ENCODE results near the gene UPK3A.

Gene UPK3A

GRCh38 chr22:45335854-45336522 is 51.2 kb downstream of the UPK3A start:
- Mint-ChIP-seq H3K36me3 (peaks cover 81% of the 10 kb centered on the region), H3K27ac (no peak overlapping the region), H3K4me3 (no peak overlapping the region), H3K9me3 (no peaks in the 10 kb centered on the region), H3K4me1 (peaks cover 12% of the 10 kb centered on the region)
- ATAC-seq = no peak
- DNase-seq (ENCODE audit: low spot score in 2 of 2) = no peak

GRCh38 chr22:45336971-45337431 is 52.3 kb downstream of the UPK3A start:
- Mint-ChIP-seq H3K4me3 (no peak overlapping the region), H3K36me3 (peaks cover 88% of the 10 kb centered on the region), H3K27ac (no peak overlapping the region), H3K9me3 (no peaks in the 10 kb centered on the region), H3K4me1 (peaks cover 12% of the 10 kb centered on the region)
- no peak for ATAC-seq
- no peak for DNase-seq (ENCODE audit: low spot score in 2 of 2)

DNA sequence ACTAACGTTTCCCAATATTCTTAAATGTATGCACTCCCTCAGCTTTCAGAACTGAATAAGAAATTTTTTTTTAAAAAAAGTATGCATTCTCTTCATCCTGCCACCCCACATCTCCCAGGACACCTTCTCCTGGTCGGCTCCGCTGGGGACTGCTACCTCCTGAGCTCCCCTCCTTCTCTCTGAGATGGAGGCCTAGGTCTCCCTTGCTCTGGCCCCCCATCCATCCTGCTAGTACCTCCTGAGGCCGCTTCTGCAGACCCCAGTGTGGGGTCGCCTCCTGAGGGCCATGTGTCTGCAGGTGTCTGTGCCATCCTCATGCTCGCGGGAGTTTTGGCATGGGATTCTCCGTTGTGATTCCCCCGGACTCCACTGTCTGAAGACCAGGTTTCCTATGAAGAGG is 52.8 kb downstream of the UPK3A start:
- Mint-ChIP-seq H3K27ac (no peak overlapping the region), H3K4me1 (peaks cover 12% of the 10 kb centered on the region), H3K36me3 (peaks cover 85% of the 10 kb centered on the region), H3K9me3 (no peaks in the 10 kb centered on the region), H3K4me3 (no peak overlapping the region)
- DNase-seq (ENCODE audit: low spot score in 2 of 2) (no peak), ATAC-seq (no peak)

DNA sequence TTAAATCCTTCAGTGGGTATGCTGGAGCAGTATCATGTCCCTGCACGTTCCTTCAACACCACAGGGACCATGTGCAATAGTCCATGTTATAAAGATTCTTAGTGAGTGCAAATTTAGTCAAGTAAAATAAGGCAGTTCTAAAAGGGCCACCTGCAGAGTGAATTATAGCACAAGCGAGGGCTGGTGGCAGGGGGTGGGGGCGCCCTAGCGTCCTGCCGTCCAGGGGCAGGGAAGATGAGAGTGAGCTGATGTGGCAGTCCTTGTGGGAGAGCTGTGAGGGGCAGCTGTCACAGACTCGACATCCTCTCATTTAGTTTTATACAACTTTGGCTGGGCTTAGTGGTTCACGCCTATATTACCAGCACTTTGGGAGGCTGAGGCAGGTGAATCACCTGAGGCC is 54.0 kb downstream of the UPK3A start:
- H3K9me3 Mint-ChIP-seq = no peaks in the 10 kb centered on the region
- no peak overlapping the region for H3K27ac Mint-ChIP-seq
- H3K36me3 Mint-ChIP-seq = peaks cover 84% of the 10 kb centered on the region
- DNase-seq (ENCODE audit: low spot score in 2 of 2) = no peak
- no peak overlapping the region for H3K4me3 Mint-ChIP-seq
- ATAC-seq = no peak
- peaks cover 6% of the 10 kb centered on the region for H3K4me1 Mint-ChIP-seq

DNA sequence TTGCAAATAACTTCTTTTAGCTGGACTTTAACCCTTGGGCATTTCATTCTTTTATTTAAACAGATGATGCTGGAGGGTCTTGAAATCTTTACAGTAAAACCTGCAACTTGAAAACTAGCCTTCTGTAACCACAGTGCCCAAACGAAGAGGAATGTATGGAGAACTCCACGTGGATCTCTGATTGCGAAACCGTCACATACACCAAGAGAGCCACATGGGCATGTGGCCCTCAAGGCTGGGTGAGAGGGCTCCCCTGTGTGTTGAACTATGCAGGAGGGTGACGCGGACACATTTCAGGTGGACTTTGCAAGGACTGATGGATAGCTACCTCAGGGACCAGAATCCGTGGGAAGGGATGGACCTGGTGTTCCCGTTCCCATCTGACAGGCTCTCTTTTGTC is 55.6 kb downstream of the UPK3A start:
- Mint-ChIP-seq H3K9me3 (no peaks in the 10 kb centered on the region), H3K36me3 (peaks cover 83% of the 10 kb centered on the region), H3K27ac (peak overlapping the region; percentile 26), H3K4me3 (no peak overlapping the region), H3K4me1 (no peaks in the 10 kb centered on the region)
- ATAC-seq = no peak
- no peak for DNase-seq (ENCODE audit: low spot score in 2 of 2)

GRCh38 chr22:45341498-45341897 is 56.7 kb downstream of the UPK3A start:
- no peak for DNase-seq (ENCODE audit: low spot score in 2 of 2)
- Mint-ChIP-seq H3K9me3 (no peaks in the 10 kb centered on the region), H3K27ac (no peak overlapping the region), H3K4me3 (no peak overlapping the region), H3K36me3 (peaks cover 80% of the 10 kb centered on the region), H3K4me1 (no peaks in the 10 kb centered on the region)
- no peak for ATAC-seq

DNA sequence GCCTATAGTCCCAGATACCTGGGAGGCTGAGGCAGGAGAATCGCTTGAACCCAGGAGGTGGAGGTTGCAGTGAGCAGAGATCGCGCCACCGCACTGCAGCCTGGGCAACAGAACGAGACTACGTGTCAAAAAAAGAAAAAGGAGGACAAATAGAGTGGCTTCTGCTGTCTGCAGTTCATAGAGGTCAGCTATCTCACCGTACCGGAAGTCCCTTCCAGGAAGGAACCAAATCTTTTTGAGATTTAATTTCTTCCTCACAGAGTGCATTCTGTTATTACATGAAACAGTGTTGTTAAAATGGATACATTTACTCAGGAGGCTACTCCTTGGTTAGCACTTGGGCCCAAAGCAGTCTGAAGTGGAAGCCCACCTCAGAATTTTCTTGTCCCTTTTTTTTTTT is 58.4 kb downstream of the UPK3A start:
- ATAC-seq = no peak
- no peak overlapping the region for H3K27ac Mint-ChIP-seq
- no peaks in the 10 kb centered on the region for H3K9me3 Mint-ChIP-seq
- peaks cover 63% of the 10 kb centered on the region for H3K36me3 Mint-ChIP-seq
- no peak overlapping the region for H3K4me3 Mint-ChIP-seq
- no peaks in the 10 kb centered on the region for H3K4me1 Mint-ChIP-seq
- no peak for DNase-seq (ENCODE audit: low spot score in 2 of 2)

DNA sequence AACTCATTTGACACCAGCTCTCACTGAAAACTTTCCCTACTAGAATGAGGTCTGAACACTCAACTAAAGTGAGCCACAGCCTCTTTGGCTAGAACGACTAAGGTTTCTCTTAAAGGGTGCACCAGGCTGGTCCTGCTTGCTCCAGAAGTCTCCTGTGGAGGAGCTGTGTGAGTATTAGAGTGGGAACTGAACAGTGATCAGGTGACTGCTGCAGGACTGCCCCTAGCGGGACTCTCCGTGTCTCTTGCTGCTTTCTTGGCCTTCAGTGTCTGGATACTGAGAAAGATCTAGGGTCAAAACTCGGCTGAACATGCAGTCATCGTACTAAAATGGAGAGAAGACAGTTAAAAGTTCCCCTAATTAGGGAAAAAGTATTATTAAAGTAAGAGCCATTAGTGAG is 59.6 kb downstream of the UPK3A start:
- ATAC-seq = no peak
- H3K9me3 Mint-ChIP-seq = no peaks in the 10 kb centered on the region
- H3K4me3 Mint-ChIP-seq = no peak overlapping the region
- DNase-seq (ENCODE audit: low spot score in 2 of 2) = no peak
- H3K4me1 Mint-ChIP-seq = no peaks in the 10 kb centered on the region
- H3K27ac Mint-ChIP-seq = no peak overlapping the region
- peaks cover 54% of the 10 kb centered on the region for H3K36me3 Mint-ChIP-seq

All from stimulated activated effector memory CD8-positive, alpha-beta T cell treated with anti-CD3 and anti-CD28 coated beads, Interleukin-12 subunit alpha, Interleukin-12 subunit beta, amount 100 ng/mL, for 72 hours (primary cell).